HG03520 (cell line): ENCODE data around the gene NEUROD1.
A peak's percentile ranks its signal among the peaks of the same experiment; 100 is the strongest.

Source experiments
- ATAC-seq: cut with Tn5 transposase; IDR thresholded peaks from one replicate; pipeline ENCODE4 v1.9.1; 2021; ENCODE audit warnings: mild to moderate bottlenecking, moderate library complexity; ENCODE audit not compliant: unreplicated experiment

Gene NEUROD1

DNA sequence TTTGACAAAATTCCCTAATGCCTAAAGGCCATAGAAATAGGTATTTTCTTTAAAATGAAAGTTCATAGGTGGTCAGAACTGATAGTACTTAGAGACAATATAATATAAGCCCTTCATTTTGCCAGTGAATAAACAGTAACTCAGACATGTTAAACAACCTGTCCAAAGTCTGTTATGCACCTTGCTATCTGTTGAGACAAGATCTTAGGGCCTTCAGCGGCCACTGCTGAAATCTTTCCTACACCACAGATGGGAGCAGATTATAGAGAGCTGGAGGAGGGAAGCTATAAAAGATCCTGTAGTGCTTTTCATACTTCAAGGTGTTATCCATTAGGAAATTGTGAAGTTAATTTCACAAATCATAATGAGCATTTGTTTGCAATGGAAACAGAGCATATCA, 37.2 kb downstream of the NEUROD1 start:
- no peak for ATAC-seq

DNA sequence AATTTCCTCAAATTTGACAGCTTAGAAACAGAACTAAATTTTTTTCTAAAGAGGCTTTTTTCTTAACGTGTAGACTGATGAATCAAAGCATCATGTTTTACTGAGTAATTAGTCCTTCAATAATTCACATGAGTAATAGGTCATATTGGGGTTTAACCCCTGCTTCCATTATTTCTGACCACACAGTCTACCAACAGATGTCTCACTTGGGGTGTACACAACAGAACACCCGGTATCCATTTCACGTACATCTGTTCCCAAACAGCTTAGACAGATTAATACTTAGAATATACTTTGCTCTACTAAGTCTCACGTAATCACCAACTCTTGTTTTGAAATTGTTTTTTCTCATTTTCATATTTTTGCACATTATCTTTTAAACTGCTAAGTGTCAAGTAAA, 38.2 kb downstream of the NEUROD1 start:
- no peak for ATAC-seq

DNA sequence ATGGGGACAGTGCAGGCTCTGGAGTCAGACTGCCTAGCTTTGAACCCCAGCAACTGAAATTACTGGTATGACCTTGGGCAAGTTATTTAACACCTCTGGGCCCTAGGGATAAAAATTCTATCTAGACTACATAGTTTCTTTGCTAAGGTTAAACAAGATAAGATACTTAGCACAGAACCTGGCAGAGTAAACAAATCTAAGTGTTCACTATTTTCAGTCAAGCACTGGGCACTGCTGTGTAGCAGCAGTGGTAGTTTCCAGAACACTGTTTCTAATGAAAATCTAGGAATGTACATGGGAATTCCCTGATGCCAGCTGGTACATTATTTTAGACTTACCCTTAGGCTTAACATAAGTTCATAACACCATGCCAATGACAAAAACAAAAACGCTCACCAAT, 40.6 kb downstream of the NEUROD1 start:
- no peak for ATAC-seq

DNA sequence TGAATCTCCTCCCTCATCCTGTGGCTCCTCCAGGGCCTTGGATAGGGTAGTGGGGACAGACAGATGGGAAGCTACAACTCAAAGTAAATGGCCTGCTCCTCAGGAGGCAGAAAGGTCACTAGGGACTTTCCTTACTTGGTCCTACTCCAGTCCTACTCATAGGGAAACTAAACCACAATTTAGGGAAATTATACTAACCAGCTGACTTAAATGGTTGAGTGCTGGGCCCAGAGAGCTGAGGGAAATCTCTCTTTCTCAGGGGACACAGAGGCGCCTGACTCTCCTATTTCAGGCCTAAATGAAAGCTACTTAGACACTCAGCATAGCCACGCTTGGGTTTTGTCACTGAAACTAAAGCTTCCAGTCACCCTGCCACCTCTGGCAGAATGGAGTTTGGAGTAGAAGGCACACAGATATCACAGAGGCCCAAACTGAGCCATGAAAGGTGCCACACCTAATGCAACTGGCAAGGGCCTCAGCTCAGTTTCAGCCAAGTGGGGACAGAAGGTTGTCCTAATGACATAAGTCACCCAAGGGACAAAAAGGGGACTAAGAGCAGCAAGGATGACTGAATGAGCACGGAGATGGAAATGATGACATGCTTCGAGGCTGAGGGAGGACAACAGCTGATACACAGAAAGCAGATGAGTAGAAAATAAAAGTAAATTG, 47.5 kb downstream of the NEUROD1 start:
- peak; percentile 86 for ATAC-seq

DNA sequence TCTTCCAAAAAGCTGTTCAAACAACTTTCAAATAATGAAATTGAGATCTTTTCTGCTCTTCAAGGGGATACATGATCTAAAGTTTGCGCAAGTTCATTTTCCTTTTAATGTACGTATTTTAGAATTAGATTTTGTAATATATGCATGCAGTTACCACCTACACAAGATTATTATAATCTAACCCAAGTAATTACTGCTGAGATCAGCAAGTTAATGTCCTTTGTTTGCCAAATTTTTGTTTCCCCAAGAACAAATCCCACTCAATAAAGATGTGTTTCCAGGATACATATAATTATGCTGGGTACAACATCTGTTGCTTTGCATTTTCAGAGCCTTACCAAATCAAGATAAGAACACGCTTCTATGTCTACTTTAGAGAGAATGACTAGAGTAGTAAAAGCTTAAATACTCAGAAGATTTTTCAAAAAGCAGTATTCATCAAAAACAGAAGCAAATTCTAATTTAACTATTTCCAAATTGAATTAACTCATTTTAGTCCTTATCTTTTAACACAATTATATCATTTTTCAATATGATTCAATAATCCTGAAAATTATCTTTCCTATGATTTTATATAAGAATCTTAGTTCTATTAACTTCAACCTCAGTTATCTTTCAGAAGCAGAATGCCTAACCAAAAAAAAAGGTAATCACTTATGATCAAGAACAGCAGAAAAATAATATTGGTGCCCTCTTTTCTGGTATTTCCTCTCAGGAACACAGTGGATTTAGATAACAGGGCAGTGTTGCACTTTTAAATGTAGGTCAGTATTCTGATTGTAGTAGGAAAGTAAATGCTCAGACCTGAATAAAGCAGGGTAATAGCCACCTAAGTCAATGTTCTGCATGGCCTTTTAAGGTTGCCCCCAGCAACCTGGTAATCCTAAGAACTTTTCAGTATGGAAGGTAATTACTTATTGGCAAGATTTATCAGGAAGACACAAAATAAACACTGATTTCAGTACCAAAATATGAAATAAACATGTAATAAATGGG, 51.4 kb downstream of the NEUROD1 start:
- ATAC-seq, result no peak

DNA sequence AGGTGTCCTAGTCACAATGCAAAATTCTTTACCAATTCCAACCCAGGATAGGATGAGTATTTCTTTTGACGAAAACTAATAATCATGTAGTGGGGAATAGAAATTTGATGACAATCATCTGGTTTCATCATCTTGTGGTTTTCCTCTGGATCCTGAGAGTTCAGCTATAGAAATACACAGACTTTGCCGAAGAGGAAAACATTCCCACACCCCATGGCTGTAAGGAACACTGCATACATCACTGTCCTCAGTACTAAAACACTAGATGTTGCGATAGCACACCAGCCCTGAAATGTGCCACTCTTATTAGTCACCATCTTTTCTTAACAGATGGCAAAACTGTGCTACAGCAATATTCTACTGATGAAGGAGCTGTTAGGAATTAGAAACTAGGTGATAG, 52.8 kb downstream of the NEUROD1 start:
- no peak for ATAC-seq

DNA sequence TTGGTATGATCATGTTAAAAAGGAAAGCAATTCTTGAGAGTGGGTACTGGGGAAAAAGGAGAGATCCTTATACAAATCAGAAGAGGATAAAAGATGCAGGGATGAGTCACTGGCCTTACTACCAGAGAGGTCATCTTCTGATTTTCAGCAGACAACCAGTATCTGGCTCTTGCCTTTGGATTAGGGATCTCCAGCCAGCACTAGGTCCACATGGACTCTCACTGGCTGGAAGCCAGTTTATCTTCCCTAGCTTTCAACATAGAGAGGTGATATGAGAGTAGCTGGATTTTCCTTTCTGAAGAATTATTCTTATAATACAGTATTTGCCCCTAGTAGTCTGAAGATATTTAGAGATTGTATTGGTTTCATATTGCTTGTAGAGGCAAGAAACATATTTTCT, 53.6 kb downstream of the NEUROD1 start:
- no peak for ATAC-seq
